GM12878 (cell line): Measurements from ENCODE around the gene FBXO38. TPM values are rescaled to one million over a fixed set of nuclear protein-coding genes. Genes with fewer than 3 reads are reported as not detected.

Experiments
- ATAC-seq: fragments of 200-7000 bp; cut with Tn5 transposase; 3 replicates; pipeline ENCODE4 v1.9.1; 2020; ENCODE audit warnings: mild to moderate bottlenecking, moderate library complexity
- BruUV-seq: library from RNA; stranded (reverse); fragments of 400-500 nt; replicated peaks from 2 replicates; lab custom pipeline; 2021; lab: Mats Ljungman, UMichigan
- CTCF ChIA-PET: fragments of 300-600 bp; sonication (Branson Sonifier 250); formaldehyde crosslinking; extraction: SDS; loops from one replicate; lab custom pipeline; 2021; ENCODE audit warnings: inconsistent platforms; lab: Yijun Ruan, JAX
- POLR2A ChIA-PET: fragments of 350-600 bp; formaldehyde crosslinking; extraction: SDS; loops from one replicate; lab custom pipeline; 2021; ENCODE audit warnings: inconsistent platforms; lab: Charles Lee
- RAD21 ChIA-PET: fragments of 300-600 bp; sonication (Branson Sonifier 250); formaldehyde crosslinking; loops from one replicate; lab custom pipeline; 2023; ENCODE audit warnings: antibody characterized with exemption; ENCODE audit not compliant: unreplicated experiment; lab: Charles Lee
- SMC1A ChIA-PET: fragments of 300-600 bp; sonication (Branson Sonifier 250); formaldehyde crosslinking; loops from one replicate; lab custom pipeline; 2023; ENCODE audit not compliant: unreplicated experiment, uncharacterized antibody; lab: Charles Lee
- DNase-seq: peaks from one replicate; pipeline ENCODE4 v3.0.0-alpha.2; 2011; ENCODE audit warnings: low read depth, low spot score
- FAIRE-seq: peaks from 3 replicates; lab custom pipeline; 2011; peaks lifted over from hg19 to GRCh38; lab: Jason Lieb, UNC
- H2AFZ ChIP-seq: 2 replicates; pipeline ENCODE4 v1.6.0; 2011; ENCODE audit warnings: low read depth, low read length, control low read depth; ENCODE audit not compliant: control insufficient read depth
- H3K27ac ChIP-seq: 2 replicates; pipeline ENCODE4 v1.5.1; 2011; ENCODE audit warnings: control low read depth; ENCODE audit not compliant: control insufficient read depth, insufficient read depth
- H3K27me3 ChIP-seq, 2 experiments: replicated peaks in 1 of 2; 2 replicates each; pipeline versions ENCODE4 v1.6.0 to v1.6.1; 2011; ENCODE audit warnings: low read length in 1 of 2; ENCODE audit not compliant: control insufficient read depth in 2 of 2, insufficient read depth in 2 of 2
- H3K36me3 ChIP-seq, 2 experiments: 2 replicates each; pipeline ENCODE4 v1.5.1; 2011; ENCODE audit warnings: low read length in 1 of 2; ENCODE audit not compliant: control insufficient read depth in 2 of 2, insufficient read depth in 2 of 2
- H3K4me1 ChIP-seq: 2 replicates; pipeline ENCODE4 v1.6.1; 2011; ENCODE audit warnings: mild to moderate bottlenecking, low read length, moderate library complexity, mixed read lengths; ENCODE audit not compliant: control insufficient read depth, insufficient read depth
- H3K4me2 ChIP-seq: 2 replicates; pipeline ENCODE4 v1.6.0; 2011; ENCODE audit warnings: control low read depth; ENCODE audit not compliant: control insufficient read depth, insufficient read depth
- H3K4me3 ChIP-seq: fragments of 200-600 bp; sonication (generic); 2 replicates; pipeline ENCODE4 v1.5.1; 2016
- H3K79me2 ChIP-seq: 2 replicates; pipeline ENCODE4 v1.6.0; 2011; ENCODE audit warnings: low read length; ENCODE audit not compliant: control insufficient read depth, insufficient read depth
- H3K9ac ChIP-seq: 2 replicates; pipeline ENCODE4 v1.8.0; 2011; ENCODE audit warnings: low read length, control low read depth, mixed read lengths; ENCODE audit not compliant: control insufficient read depth, insufficient read depth
- H3K9me3 ChIP-seq: replicated peaks from 3 replicates; pipeline ENCODE4 v1.5.1; 2011; ENCODE audit warnings: mild to moderate bottlenecking, low read length; ENCODE audit not compliant: control insufficient read depth, insufficient read depth
- H4K20me1 ChIP-seq: 2 replicates; pipeline ENCODE4 v1.6.0; 2011; ENCODE audit not compliant: control insufficient read depth, insufficient read depth
- CBX5 ChIP-seq: sonication (generic); IDR thresholded peaks from 2 replicates; pipeline ENCODE4 v1.6.1; 2016; ENCODE audit warnings: low read depth, moderate library complexity, mild to moderate bottlenecking, inconsistent platforms
- GATAD2B ChIP-seq: fragments of 450-650 bp; conservative IDR thresholded peaks from 2 replicates; pipeline ENCODE4 v1.6.1; 2017; ENCODE audit warnings: low read depth, mild to moderate bottlenecking, moderate library complexity
- RB1 ChIP-seq: fragments of 450-650 bp; formaldehyde crosslinking; IDR thresholded peaks from 2 replicates; pipeline ENCODE4 v1.6.1; 2017; ENCODE audit warnings: mild to moderate bottlenecking, borderline replicate concordance
- SIX5 ChIP-seq: IDR thresholded peaks from 2 replicates; pipeline ENCODE4 v1.6.1; 2011; ENCODE audit warnings: mild to moderate bottlenecking, low read depth, low read length, moderate library complexity; ENCODE audit not compliant: severe bottlenecking
- ZNF24 ChIP-seq: fragments of 450-650 bp; IDR thresholded peaks from 2 replicates; pipeline ENCODE4 v1.6.1; 2017; ENCODE audit warnings: antibody characterized with exemption, mild to moderate bottlenecking
- ZNF592 ChIP-seq: fragments of 450-650 bp; IDR thresholded peaks from 2 replicates; pipeline ENCODE4 v1.6.1; 2017; ENCODE audit warnings: mild to moderate bottlenecking, moderate library complexity
- WGBS: methylation state at CpG from one replicate; pipeline ENCODE4 v1.1.6; 2016; ENCODE audit warnings: low lambda C conversion rate; ENCODE audit not compliant: insufficient replicate concordance, insufficient coverage; ENCODE audit errors: missing lambda C conversion rate; 5-methylcytosine and 5-hydroxymethylcytosine counted together
- in situ Hi-C: fragments of 300-500 bp; cut with MboI; formaldehyde crosslinking; loops from 9 replicates; pipeline ENCODE4 v1.14.3; 2018; ENCODE audit warnings: mixed read lengths
- intact Hi-C: fragments of 100-400 bp; cut with micrococcal nuclease; formaldehyde crosslinking; loops from one replicate; pipeline ENCODE4 v1.14.2; 2022; ENCODE audit not compliant: unreplicated experiment
- polyA plus RNA-seq, 11 experiments: library from polyadenylated mRNA; depleted of rRNA in 4 of 11; unstranded in 6 of 11; stranded (reverse) in 5 of 11; fragments of >200 nt; fragmentation: Nextera tagmentation in 4 of 11; fragmentation: Illumina TruSeq in 1 of 11; extraction: Ambion mirVana in 4 of 11; extraction: Trizol in 1 of 11; gene quantifications; 1 replicate in 1 of 11; 2 replicates in 10 of 11; pipeline versions ENCODE4 v1.2.1 to v1.2.3, GENCODE V29; 2011 to 2016; ENCODE audit warnings: inconsistent platforms in 2 of 11, missing spikeins in 2 of 11, low read depth in 1 of 11
- total RNA-seq, 4 experiments: library from RNA; depleted of rRNA in 3 of 4; stranded (reverse); fragments of >200 nt in 3 of 4; fragmentation: Illumina TruSeq in 1 of 4; extraction: Trizol in 1 of 4; gene quantifications; 2 replicates each; pipeline versions ENCODE4 v1.2.1 to v1.2.3, GENCODE V29; 2013 to 2021

Gene FBXO38
- total and polyA plus RNA-seq, 10 of the 15 experiments (the other 5 are each of a cell fraction or from before 2014, with no cell fraction given) = 9.1 to 44.6 (median 28.3) TPM

GRCh38 chr5:148406406-148406805 is 22.6 kb downstream of the FBXO38 start:
- intact Hi-C loops (no loop called here), in situ Hi-C loops (loop anchor here (25.0 kb wide), 1 partner anchor 1944 kb away; no protein-coding TSS in a partner anchor)
- no peak for FAIRE-seq
- TF ChIP-seq ZNF592 = no peak
- no peak for TF ChIP-seq CBX5
- TF ChIP-seq GATAD2B = no peak
- TF ChIP-seq RB1 = no peak
- no peak for TF ChIP-seq ZNF24
- TF ChIP-seq SIX5 = no peak
- H3K36me3 ChIP-seq = peaks cover 0 to 20% of the 10 kb centered on the region in 2 experiments; a peak in 2 of 4 replicates
- H3K4me1 ChIP-seq = peaks cover 7% of the 10 kb centered on the region
- no peak overlapping the region for H3K27ac ChIP-seq
- H3K4me3 ChIP-seq = no peak overlapping the region
- ChIA-PET POLR2A (no interaction called here), CTCF (no interaction called here), SMC1A (no interaction called here), RAD21 (no interaction called here)
- 99% methylated on average over 3 of the region's 3 CpGs for WGBS
- no peaks in the 10 kb centered on the region for H3K9me3 ChIP-seq
- H3K4me2 ChIP-seq = no peak overlapping the region
- no peak for DNase-seq
- ATAC-seq = no peak
- H3K9ac ChIP-seq = no peak overlapping the region
- H2AFZ ChIP-seq = no peak overlapping the region
- no peaks in the 10 kb centered on the region for H3K27me3 ChIP-seq
- no peaks in the 10 kb centered on the region; the same call in 1 of the 2 replicates for H4K20me1 ChIP-seq
- no peaks in the 10 kb centered on the region; the same call in 1 of the 2 replicates for H3K79me2 ChIP-seq
- BruUV-seq = no TSS peak
